HEK293 (cell line): Measurements from ENCODE around the gene RAB7A.
"Not testable (repeated sequence)": the region's sequence is repeated elsewhere in the genome, so short reads cannot be mapped to it uniquely, and the experiment has no call there.

Experiments used
- CTCF ChIA-PET: fragments of 350-600 bp; formaldehyde crosslinking; extraction: SDS; loops from one replicate; lab custom pipeline; 2021; ENCODE audit warnings: antibody characterized with exemption; lab: Yijun Ruan, JAX
- POLR2A ChIA-PET: fragments of 300-600 bp; formaldehyde crosslinking; extraction: SDS; loops from one replicate; lab custom pipeline; 2020; ENCODE audit warnings: antibody characterized with exemption, inconsistent platforms; lab: Yijun Ruan, JAX
- H3K27ac ChIP-seq: fragments of 200-500 bp; sonication (Bioruptor generic); 2 replicates; pipeline ENCODE4 v1.5.1; 2014; ENCODE audit warnings: low read depth, low read length, control low read depth, inconsistent platforms; ENCODE audit errors: extremely low read depth
- H3K36me3 ChIP-seq, 2 experiments: fragments of 200-500 bp in 1 of 2; sonication (Bioruptor generic) in 1 of 2; 1 replicate in 1 of 2; 2 replicates in 1 of 2; pipeline ENCODE4 v1.5.1; 2014 to 2017; ENCODE audit warnings: inconsistent platforms in 2 of 2, low read length in 2 of 2; ENCODE audit not compliant: control insufficient read depth in 2 of 2, insufficient read depth in 1 of 2
- H3K4me1 ChIP-seq: fragments of 200-500 bp; sonication (Bioruptor generic); 2 replicates; pipeline ENCODE4 v1.5.1; 2014; ENCODE audit warnings: mild to moderate bottlenecking, low read length, inconsistent platforms; ENCODE audit not compliant: control insufficient read depth, insufficient read depth
- H3K4me3 ChIP-seq: 2 replicates; pipeline ENCODE4 v1.5.1; 2011; ENCODE audit warnings: low read depth, mild to moderate bottlenecking, control low read depth, low read length, moderate library complexity
- H3K9me3 ChIP-seq: fragments of 200-500 bp; sonication (Bioruptor generic); 2 replicates; pipeline ENCODE4 v1.5.1; 2014; ENCODE audit warnings: low read depth, low read length, inconsistent platforms; ENCODE audit not compliant: control insufficient read depth, insufficient read depth
- KLF7 ChIP-seq: fragments of 450-650 bp; formaldehyde crosslinking; IDR thresholded peaks from 2 replicates; pipeline ENCODE4 v1.5.1; 2016; ENCODE audit warnings: missing biosample characterization, missing genetic modification characterization, borderline replicate concordance
- SALL2 ChIP-seq: fragments of 450-650 bp; formaldehyde crosslinking; IDR thresholded peaks from 2 replicates; pipeline ENCODE4 v1.5.0; 2017; ENCODE audit warnings: missing biosample characterization, mild to moderate bottlenecking, missing genetic modification characterization, borderline replicate concordance
- TRIM28 ChIP-seq: IDR thresholded peaks from 2 replicates; pipeline ENCODE4 v1.6.1; 2011; ENCODE audit warnings: low read length, control low read depth, borderline replicate concordance
- YY2 ChIP-seq: fragments of 450-650 bp; formaldehyde crosslinking; IDR thresholded peaks from 2 replicates; pipeline ENCODE4 v1.5.1; 2016; ENCODE audit warnings: missing biosample characterization, missing genetic modification characterization
- ZBTB8A ChIP-seq: fragments of 450-650 bp; formaldehyde crosslinking; IDR thresholded peaks from 2 replicates; pipeline ENCODE4 v1.5.1; 2016; ENCODE audit warnings: missing biosample characterization, missing genetic modification characterization
- ZNF223 ChIP-seq: fragments of 450-650 bp; formaldehyde crosslinking; IDR thresholded peaks from 2 replicates; pipeline ENCODE4 v1.5.1; 2016; ENCODE audit warnings: missing biosample characterization, missing genetic modification characterization
- ZNF311 ChIP-seq: fragments of 450-650 bp; formaldehyde crosslinking; IDR thresholded peaks from 2 replicates; pipeline ENCODE4 v1.5.1; 2017; ENCODE audit warnings: missing biosample characterization, missing genetic modification characterization, borderline replicate concordance
- ZNF391 ChIP-seq: fragments of 450-650 bp; formaldehyde crosslinking; IDR thresholded peaks from 2 replicates; pipeline ENCODE4 v1.5.1; 2016; ENCODE audit warnings: low read depth, missing biosample characterization, missing genetic modification characterization, borderline replicate concordance
- ZNF423 ChIP-seq: fragments of 450-650 bp; formaldehyde crosslinking; IDR thresholded peaks from 2 replicates; pipeline ENCODE4 v1.5.1; 2016; ENCODE audit warnings: missing biosample characterization, missing genetic modification characterization
- ZNF501 ChIP-seq: fragments of 450-650 bp; formaldehyde crosslinking; IDR thresholded peaks from 2 replicates; pipeline ENCODE4 v1.5.1; 2016; ENCODE audit warnings: missing biosample characterization, missing genetic modification characterization
- ZNF544 ChIP-seq: fragments of 450-650 bp; formaldehyde crosslinking; IDR thresholded peaks from 2 replicates; pipeline ENCODE4 v1.5.0; 2017; ENCODE audit warnings: missing biosample characterization, missing genetic modification characterization
- ZNF548 ChIP-seq: fragments of 450-650 bp; formaldehyde crosslinking; IDR thresholded peaks from 2 replicates; pipeline ENCODE4 v1.5.1; 2016; ENCODE audit warnings: missing biosample characterization, missing genetic modification characterization
- ZNF560 ChIP-seq: fragments of 450-650 bp; formaldehyde crosslinking; IDR thresholded peaks from 2 replicates; pipeline ENCODE4 v1.5.1; 2017; ENCODE audit warnings: missing biosample characterization, missing genetic modification characterization, borderline replicate concordance
- ZNF776 ChIP-seq: fragments of 450-650 bp; formaldehyde crosslinking; IDR thresholded peaks from 2 replicates; pipeline ENCODE4 v1.5.0; 2017; ENCODE audit warnings: missing biosample characterization, missing genetic modification characterization, borderline replicate concordance
- ZNF791 ChIP-seq: fragments of 450-650 bp; formaldehyde crosslinking; IDR thresholded peaks from 2 replicates; pipeline ENCODE4 v1.5.1; 2016; ENCODE audit warnings: missing biosample characterization, missing genetic modification characterization
- TF ChIP-seq, protein P1 (sequence below): fragments of 450-650 bp; formaldehyde crosslinking; IDR thresholded peaks from 2 replicates; pipeline ENCODE4 v1.5.1; 2016; ENCODE audit warnings: missing biosample characterization, missing genetic modification characterization
- TF ChIP-seq, protein P2 (sequence below): fragments of 450-650 bp; formaldehyde crosslinking; IDR thresholded peaks from 2 replicates; pipeline ENCODE4 v1.5.1; 2016; ENCODE audit warnings: missing biosample characterization, missing genetic modification characterization
- TF ChIP-seq, protein P3 (sequence below): fragments of 450-650 bp; formaldehyde crosslinking; conservative IDR thresholded peaks from 2 replicates; pipeline ENCODE4 v1.5.1; 2016; ENCODE audit warnings: low read depth, missing biosample characterization, missing genetic modification characterization
- TF ChIP-seq, protein P4 (sequence below): fragments of 450-650 bp; formaldehyde crosslinking; IDR thresholded peaks from 2 replicates; pipeline ENCODE4 v1.5.1; 2016; ENCODE audit warnings: missing biosample characterization, missing genetic modification characterization

RAB7A gene

DNA sequence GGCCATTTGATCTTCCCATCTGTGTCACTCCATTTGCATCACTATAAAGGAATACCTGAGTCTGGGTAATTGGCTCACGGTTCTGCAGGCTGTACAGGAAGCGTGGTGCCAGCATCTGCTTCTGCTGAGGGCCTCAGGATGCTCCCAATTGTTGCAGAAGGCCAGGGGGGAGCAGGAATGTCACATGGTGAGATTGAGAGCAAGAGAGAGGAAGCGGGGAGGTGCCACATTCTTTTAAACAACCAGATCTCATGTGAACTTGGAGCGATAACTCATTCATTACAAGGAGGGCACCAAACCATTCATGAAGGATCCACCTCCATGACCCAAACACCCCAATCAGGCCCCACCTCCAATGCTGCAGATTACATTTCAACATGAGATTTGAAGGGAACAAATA lies 13.1 kb upstream of the RAB7A start:
- ChIA-PET CTCF (no interaction called here), POLR2A (no interaction called here)
- Histone ChIP-seq H3K27ac (no peak overlapping the region), H3K36me3 (no peaks in the 10 kb centered on the region), H3K4me3 (no peak overlapping the region), H3K9me3 (no peaks in the 10 kb centered on the region), H3K4me1 (no peaks in the 10 kb centered on the region)
- TF ChIP-seq, protein P1, sequence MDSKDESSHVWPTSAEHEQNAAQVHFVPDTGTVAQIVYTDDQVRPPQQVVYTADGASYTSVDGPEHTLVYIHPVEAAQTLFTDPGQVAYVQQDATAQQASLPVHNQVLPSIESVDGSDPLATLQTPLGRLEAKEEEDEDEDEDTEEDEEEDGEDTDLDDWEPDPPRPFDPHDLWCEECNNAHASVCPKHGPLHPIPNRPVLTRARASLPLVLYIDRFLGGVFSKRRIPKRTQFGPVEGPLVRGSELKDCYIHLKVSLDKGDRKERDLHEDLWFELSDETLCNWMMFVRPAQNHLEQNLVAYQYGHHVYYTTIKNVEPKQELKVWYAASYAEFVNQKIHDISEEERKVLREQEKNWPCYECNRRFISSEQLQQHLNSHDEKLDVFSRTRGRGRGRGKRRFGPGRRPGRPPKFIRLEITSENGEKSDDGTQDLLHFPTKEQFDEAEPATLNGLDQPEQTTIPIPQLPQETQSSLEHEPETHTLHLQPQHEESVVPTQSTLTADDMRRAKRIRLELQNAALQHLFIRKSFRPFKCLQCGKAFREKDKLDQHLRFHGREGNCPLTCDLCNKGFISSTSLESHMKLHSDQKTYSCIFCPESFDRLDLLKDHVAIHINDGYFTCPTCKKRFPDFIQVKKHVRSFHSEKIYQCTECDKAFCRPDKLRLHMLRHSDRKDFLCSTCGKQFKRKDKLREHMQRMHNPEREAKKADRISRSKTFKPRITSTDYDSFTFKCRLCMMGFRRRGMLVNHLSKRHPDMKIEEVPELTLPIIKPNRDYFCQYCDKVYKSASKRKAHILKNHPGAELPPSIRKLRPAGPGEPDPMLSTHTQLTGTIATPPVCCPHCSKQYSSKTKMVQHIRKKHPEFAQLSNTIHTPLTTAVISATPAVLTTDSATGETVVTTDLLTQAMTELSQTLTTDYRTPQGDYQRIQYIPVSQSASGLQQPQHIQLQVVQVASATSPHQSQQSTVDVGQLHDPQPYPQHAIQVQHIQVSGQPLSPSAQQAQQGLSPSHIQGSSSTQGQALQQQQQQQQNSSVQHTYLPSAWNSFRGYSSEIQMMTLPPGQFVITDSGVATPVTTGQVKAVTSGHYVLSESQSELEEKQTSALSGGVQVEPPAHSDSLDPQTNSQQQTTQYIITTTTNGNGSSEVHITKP = peak; percentile 76
- no peak for TF ChIP-seq ZNF776
- TF ChIP-seq ZNF311 (tag by site-specific recombination) = no peak

DNA sequence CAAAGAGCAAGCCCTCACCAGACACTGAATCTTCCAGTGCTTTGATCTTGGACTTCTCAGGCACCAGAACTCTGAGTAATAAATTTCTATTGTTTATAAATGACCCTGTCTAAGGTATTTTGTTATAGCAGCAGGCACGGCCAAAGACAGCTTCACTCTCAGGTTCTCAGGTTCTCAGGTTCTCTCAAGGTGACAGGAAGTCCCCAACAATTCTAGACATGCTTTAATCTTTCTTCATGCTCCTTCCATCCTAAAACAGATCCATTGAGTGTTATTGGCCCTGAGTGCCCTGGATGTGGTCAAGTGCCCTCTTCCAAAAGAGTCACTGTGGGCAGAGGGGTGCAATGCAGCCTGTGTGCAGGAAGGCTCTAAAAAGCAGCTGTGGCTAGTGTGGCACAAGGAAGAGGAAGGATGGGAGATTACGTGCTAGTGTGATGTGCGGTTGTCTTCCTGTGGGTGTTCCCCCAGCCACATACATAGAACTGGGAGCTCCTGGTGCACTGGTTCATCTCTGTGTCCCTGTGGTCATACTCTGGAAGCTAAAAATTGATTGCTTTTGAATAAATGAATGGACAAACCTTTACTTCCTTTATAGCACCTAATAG lies 11.0 kb upstream of the RAB7A start:
- POLR2A ChIA-PET = no interaction called here

DNA sequence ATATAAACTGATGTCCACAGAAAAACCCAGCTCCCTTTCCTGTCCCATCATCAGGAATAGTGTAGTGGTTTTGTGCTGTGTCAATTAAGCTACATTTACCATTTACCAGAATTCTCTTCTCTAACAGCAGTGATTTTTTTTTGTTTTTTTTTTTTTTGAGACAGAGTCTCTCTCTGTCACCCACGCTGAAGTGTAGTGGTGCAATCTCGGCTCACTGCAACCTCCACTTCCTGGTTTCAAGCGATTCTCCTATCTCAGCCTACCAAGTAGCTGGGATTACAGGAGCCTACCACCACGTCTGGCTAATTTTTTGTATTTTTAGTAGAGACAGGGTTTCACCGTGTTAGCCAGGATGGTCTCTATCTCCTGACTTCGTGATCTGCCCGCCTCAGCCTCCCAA lies 7.1 kb upstream of the RAB7A start:
- H3K27ac ChIP-seq, H3K9me3 ChIP-seq, H3K4me3 ChIP-seq, H3K4me1 ChIP-seq, POLR2A ChIA-PET, H3K36me3 ChIP-seq: not testable (repeated sequence)
- CTCF ChIA-PET = interaction anchor here (0.7 kb wide), 1 partner anchor 38 kb away, joined by 5 read pairs; no protein-coding TSS in a partner anchor

More for the DNA sequence above, 11.0 kb upstream of the RAB7A start:
- CTCF ChIA-PET = interaction anchor here (0.6 kb wide), 2 partner anchors 76 to 1683 kb away, joined by 3 to 7 read pairs; no protein-coding TSS in a partner anchor
- no peaks in the 10 kb centered on the region for H3K36me3 ChIP-seq
- H3K4me3 ChIP-seq = no peak overlapping the region
- no peaks in the 10 kb centered on the region for H3K4me1 ChIP-seq
- H3K27ac ChIP-seq = no peak overlapping the region
- TF ChIP-seq, protein P2, sequence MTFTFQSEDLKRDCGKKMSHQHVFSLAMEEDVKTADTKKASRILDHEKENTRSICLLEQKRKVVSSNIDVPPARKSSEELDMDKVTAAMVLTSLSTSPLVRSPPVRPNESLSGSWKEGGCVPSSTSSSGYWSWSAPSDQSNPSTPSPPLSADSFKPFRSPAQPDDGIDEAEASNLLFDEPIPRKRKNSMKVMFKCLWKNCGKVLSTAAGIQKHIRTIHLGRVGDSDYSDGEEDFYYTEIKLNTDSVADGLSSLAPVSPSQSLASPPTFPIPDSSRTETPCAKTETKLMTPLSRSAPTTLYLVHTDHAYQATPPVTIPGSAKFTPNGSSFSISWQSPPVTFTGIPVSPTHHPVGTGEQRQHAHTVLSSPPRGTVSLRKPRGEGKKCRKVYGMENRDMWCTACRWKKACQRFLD = no peak
- TF ChIP-seq, protein P3, sequence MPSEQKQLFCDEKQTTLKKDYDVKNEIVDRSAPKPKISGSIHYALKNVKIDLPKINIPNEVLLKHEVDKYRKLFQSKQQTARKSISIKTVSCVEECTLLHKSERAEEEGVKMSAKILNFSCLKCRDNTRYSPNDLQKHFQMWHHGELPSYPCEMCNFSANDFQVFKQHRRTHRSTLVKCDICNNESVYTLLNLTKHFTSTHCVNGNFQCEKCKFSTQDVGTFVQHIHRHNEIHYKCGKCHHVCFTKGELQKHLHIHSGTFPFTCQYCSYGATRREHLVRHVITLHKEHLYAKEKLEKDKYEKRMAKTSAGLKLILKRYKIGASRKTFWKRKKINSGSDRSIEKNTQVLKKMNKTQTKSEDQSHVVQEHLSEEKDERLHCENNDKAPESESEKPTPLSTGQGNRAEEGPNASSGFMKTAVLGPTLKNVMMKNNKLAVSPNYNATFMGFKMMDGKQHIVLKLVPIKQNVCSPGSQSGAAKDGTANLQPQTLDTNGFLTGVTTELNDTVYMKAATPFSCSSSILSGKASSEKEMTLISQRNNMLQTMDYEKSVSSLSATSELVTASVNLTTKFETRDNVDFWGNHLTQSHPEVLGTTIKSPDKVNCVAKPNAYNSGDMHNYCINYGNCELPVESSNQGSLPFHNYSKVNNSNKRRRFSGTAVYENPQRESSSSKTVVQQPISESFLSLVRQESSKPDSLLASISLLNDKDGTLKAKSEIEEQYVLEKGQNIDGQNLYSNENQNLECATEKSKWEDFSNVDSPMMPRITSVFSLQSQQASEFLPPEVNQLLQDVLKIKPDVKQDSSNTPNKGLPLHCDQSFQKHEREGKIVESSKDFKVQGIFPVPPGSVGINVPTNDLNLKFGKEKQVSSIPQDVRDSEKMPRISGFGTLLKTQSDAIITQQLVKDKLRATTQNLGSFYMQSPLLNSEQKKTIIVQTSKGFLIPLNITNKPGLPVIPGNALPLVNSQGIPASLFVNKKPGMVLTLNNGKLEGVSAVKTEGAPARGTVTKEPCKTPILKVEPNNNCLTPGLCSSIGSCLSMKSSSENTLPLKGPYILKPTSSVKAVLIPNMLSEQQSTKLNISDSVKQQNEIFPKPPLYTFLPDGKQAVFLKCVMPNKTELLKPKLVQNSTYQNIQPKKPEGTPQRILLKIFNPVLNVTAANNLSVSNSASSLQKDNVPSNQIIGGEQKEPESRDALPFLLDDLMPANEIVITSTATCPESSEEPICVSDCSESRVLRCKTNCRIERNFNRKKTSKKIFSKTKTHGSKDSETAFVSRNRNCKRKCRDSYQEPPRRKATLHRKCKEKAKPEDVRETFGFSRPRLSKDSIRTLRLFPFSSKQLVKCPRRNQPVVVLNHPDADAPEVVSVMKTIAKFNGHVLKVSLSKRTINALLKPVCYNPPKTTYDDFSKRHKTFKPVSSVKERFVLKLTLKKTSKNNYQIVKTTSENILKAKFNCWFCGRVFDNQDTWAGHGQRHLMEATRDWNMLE (tag by site-specific recombination) = no peak
- no peak for TF ChIP-seq SALL2 (tag by site-specific recombination)
- TF ChIP-seq YY2 (tag by site-specific recombination) = no peak
- no peak for TF ChIP-seq ZNF223 (tag by site-specific recombination)
- no peak for TF ChIP-seq ZNF391 (tag by site-specific recombination)
- TF ChIP-seq, protein P4, sequence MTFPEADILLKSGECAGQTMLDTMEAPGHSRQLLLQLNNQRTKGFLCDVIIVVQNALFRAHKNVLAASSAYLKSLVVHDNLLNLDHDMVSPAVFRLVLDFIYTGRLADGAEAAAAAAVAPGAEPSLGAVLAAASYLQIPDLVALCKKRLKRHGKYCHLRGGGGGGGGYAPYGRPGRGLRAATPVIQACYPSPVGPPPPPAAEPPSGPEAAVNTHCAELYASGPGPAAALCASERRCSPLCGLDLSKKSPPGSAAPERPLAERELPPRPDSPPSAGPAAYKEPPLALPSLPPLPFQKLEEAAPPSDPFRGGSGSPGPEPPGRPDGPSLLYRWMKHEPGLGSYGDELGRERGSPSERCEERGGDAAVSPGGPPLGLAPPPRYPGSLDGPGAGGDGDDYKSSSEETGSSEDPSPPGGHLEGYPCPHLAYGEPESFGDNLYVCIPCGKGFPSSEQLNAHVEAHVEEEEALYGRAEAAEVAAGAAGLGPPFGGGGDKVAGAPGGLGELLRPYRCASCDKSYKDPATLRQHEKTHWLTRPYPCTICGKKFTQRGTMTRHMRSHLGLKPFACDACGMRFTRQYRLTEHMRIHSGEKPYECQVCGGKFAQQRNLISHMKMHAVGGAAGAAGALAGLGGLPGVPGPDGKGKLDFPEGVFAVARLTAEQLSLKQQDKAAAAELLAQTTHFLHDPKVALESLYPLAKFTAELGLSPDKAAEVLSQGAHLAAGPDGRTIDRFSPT (tag by site-specific recombination) = no peak
- TF ChIP-seq ZBTB8A = no peak
- TF ChIP-seq ZNF423 (tag by site-specific recombination) = no peak
- TF ChIP-seq TRIM28 = no peak
- TF ChIP-seq ZNF501 (tag by site-specific recombination) = no peak
- TF ChIP-seq ZNF791 = no peak
- no peak for TF ChIP-seq KLF7 (tag by site-specific recombination)
- no peak for TF ChIP-seq ZNF548 (tag by site-specific recombination)
- no peak for TF ChIP-seq ZNF560 (tag by site-specific recombination)
- no peak for TF ChIP-seq ZNF544 (tag by site-specific recombination)
- no peaks in the 10 kb centered on the region for H3K9me3 ChIP-seq
